HS-27A (cell line): ENCODE measurements around the gene JPT1.
"Not testable (repeated sequence)": the region's sequence is repeated elsewhere in the genome, so short reads cannot be mapped to it uniquely, and the experiment has no call there.

ENCODE experiments used
- DNase-seq: peaks from one replicate; pipeline ENCODE4 v3.0.0-alpha.2; 2012; ENCODE audit warnings: low read depth, missing footprints

Gene JPT1

GRCh38 chr17:75129576-75129975 lies 24.7 kb downstream of the JPT1 start:
- no peak for DNase-seq

- DNase-seq, result no peak
These were observed 25.4 kb downstream of the JPT1 start for GRCh38 chr17:75128694-75129505.

- DNase-seq, result not testable (repeated sequence)
These were observed 26.4 kb downstream of the JPT1 start for GRCh38 chr17:75127936-75128335.

- DNase-seq, result no peak
These were observed 27.4 kb downstream of the JPT1 start for GRCh38 chr17:75126954-75127353.

- no peak for DNase-seq
These were observed 28.3 kb downstream of the JPT1 start for GRCh38 chr17:75125984-75126383.

- no peak for DNase-seq
These were observed 29.5 kb downstream of the JPT1 start for GRCh38 chr17:75124819-75125162.

- peak; percentile 91 for DNase-seq
These were observed 30.1 kb downstream of the JPT1 start for GRCh38 chr17:75124041-75124818.

- DNase-seq, result no peak
These were observed 36.0 kb downstream of the JPT1 start for GRCh38 chr17:75118307-75118706.

- DNase-seq, result no peak
These were observed 37.6 kb downstream of the JPT1 start for GRCh38 chr17:75116737-75117136.

GRCh38 chr17:75115555-75115954 lies 38.8 kb downstream of the JPT1 start:
- DNase-seq, result no peak

- no peak for DNase-seq
These were observed 39.6 kb downstream of the JPT1 start for GRCh38 chr17:75114552-75115314.

GRCh38 chr17:75113798-75114551 lies 40.3 kb downstream of the JPT1 start:
- peak; percentile 55 for DNase-seq

GRCh38 chr17:75111777-75112335 lies 42.5 kb downstream of the JPT1 start:
- no peak for DNase-seq

- no peak for DNase-seq
These were observed 43.9 kb downstream of the JPT1 start for GRCh38 chr17:75110234-75110937.

- DNase-seq, result peak; percentile 53
These were observed 44.7 kb downstream of the JPT1 start, which contains the start of gene ARMC7 for GRCh38 chr17:75109407-75110233. Gene ARMC7, plus strand, starts transcription at chr17:75109969. Its CDS starts 320 bp downstream, at chr17:75110289.

- no peak for DNase-seq
These were observed 45.3 kb downstream of the JPT1 start for GRCh38 chr17:75109046-75109406.

- DNase-seq, result no peak
These were observed 46.1 kb downstream of the JPT1 start for GRCh38 chr17:75108193-75108592.

- no peak for DNase-seq
These were observed 48.9 kb downstream of the JPT1 start for GRCh38 chr17:75105126-75106080.
